Frontal cortex (tissue), 4 donors: ENCODE data around the gene TGFB2. TPM values are rescaled to one million over a fixed set of nuclear protein-coding genes. Genes with fewer than 3 reads are reported as not detected.

ENCODE experiments used
- DNase-seq, 2 donors: peaks; one replicate each; pipeline ENCODE4 v3.0.0; 2012; ENCODE audit warnings: low spot score in 2 of 2
- FAIRE-seq: peaks from 2 replicates; lab custom pipeline; 2012; peaks lifted over from hg19 to GRCh38; lab: Jason Lieb, UNC
- total RNA-seq: library from RNA; depleted of rRNA; stranded (reverse); fragments of >200 nt; gene quantifications from one replicate; pipeline ENCODE4 v1.2.3, GENCODE V29; 2014
- donor health status: control.
- donor health status: control.
- donor health status: control.

TGFB2 gene
- total RNA-seq, 1 donor from 2014 or later: 19.6 TPM

- no peak for DNase-seq
Measured at GRCh38 chr1:218444588-218444987, 99.5 kb downstream of the TGFB2 start.

GRCh38 chr1:218447010-218447689 is 102.0 kb downstream of the TGFB2 start:
- DNase-seq (no peak), FAIRE-seq (no peak)

More at GRCh38 chr1:218444588-218444987, 99.5 kb downstream of the TGFB2 start:
- no peak for FAIRE-seq

GRCh38 chr1:218451415-218451814 is 106.3 kb downstream of the TGFB2 start:
- no peak for FAIRE-seq
- no peak for DNase-seq

GRCh38 chr1:218454700-218455282 is 109.7 kb downstream of the TGFB2 start:
- FAIRE-seq (no peak), DNase-seq (no peak)

- FAIRE-seq (no peak), DNase-seq (no peak)
Measured at GRCh38 chr1:218456444-218456843, 111.3 kb downstream of the TGFB2 start.

- FAIRE-seq: no peak
- DNase-seq: no peak
Measured at GRCh38 chr1:218459450-218459849, 114.3 kb downstream of the TGFB2 start.

GRCh38 chr1:218459878-218460711 is 115.0 kb downstream of the TGFB2 start:
- DNase-seq: peak in 1 of 2 donors; percentile 24
- FAIRE-seq: no peak

- DNase-seq (no peak), FAIRE-seq (no peak)
Measured at GRCh38 chr1:218461351-218461750, 116.2 kb downstream of the TGFB2 start.

GRCh38 chr1:218462116-218462515 is 117.0 kb downstream of the TGFB2 start:
- DNase-seq: no peak
- FAIRE-seq: no peak

- DNase-seq: no peak
- no peak for FAIRE-seq
Measured at GRCh38 chr1:218462587-218462986, 117.5 kb downstream of the TGFB2 start.

- FAIRE-seq (no peak), DNase-seq (no peak)
Measured at GRCh38 chr1:218463194-218464156, 118.3 kb downstream of the TGFB2 start.

GRCh38 chr1:218464871-218465270 is 119.7 kb downstream of the TGFB2 start:
- FAIRE-seq (no peak), DNase-seq (no peak)

GRCh38 chr1:218466341-218467010 is 121.3 kb downstream of the TGFB2 start:
- DNase-seq (no peak), FAIRE-seq (no peak)

GRCh38 chr1:218467101-218468072 is 122.3 kb downstream of the TGFB2 start:
- FAIRE-seq: no peak

GRCh38 chr1:218468711-218469110 is 123.6 kb downstream of the TGFB2 start:
- no peak for DNase-seq
- FAIRE-seq: no peak

More at GRCh38 chr1:218467101-218468072, 122.3 kb downstream of the TGFB2 start:
- DNase-seq: no peak

- DNase-seq (no peak), FAIRE-seq (no peak)
Measured at GRCh38 chr1:218472885-218473284, 127.7 kb downstream of the TGFB2 start.

GRCh38 chr1:218473522-218473921 is 128.4 kb downstream of the TGFB2 start:
- no peak for DNase-seq
- FAIRE-seq: no peak

GRCh38 chr1:218474128-218474527 is 129.0 kb downstream of the TGFB2 start:
- no peak for FAIRE-seq

More at GRCh38 chr1:218474128-218474527, 129.0 kb downstream of the TGFB2 start:
- no peak for DNase-seq
